Immature natural killer cell (primary cell): ENCODE results near the gene CHN1. TPM values are rescaled to one million over a fixed set of nuclear protein-coding genes. Genes with fewer than 3 reads are reported as not detected.

ENCODE experiments used
- DNase-seq, 3 donors: peaks; one replicate each; pipeline ENCODE4 v3.0.0; 2022; ENCODE audit warnings: mixed read lengths in 1 of 3
- H3K27ac Mint-ChIP-seq, 6 donors: one replicate each; pipeline ENCODE4 v1.8.0; 2020; ENCODE audit warnings: mixed read lengths in 6 of 6, mild to moderate bottlenecking in 5 of 6, inconsistent platforms in 4 of 6, moderate library complexity in 3 of 6
- H3K27me3 Mint-ChIP-seq, 3 donors: one replicate each; pipeline ENCODE4 v1.8.0; 2020 to 2021; ENCODE audit warnings: low read depth in 3 of 3, mild to moderate bottlenecking in 3 of 3, mixed read lengths in 3 of 3, moderate library complexity in 3 of 3, inconsistent platforms in 1 of 3
- H3K36me3 Mint-ChIP-seq, 3 donors: one replicate each; pipeline ENCODE4 v1.8.0; 2020; ENCODE audit warnings: mixed read lengths in 3 of 3, inconsistent platforms in 2 of 3, mild to moderate bottlenecking in 2 of 3
- H3K4me1 Mint-ChIP-seq, 2 donors: one replicate each; pipeline ENCODE4 v1.8.0; 2020; ENCODE audit warnings: inconsistent platforms in 2 of 2, mild to moderate bottlenecking in 2 of 2, mixed read lengths in 2 of 2, moderate library complexity in 1 of 2
- H3K4me3 Mint-ChIP-seq, 5 donors: one replicate each; pipeline ENCODE4 v1.8.0; 2020; ENCODE audit warnings: mild to moderate bottlenecking in 5 of 5, mixed read lengths in 5 of 5, inconsistent platforms in 3 of 5, moderate library complexity in 3 of 5
- H3K9me3 Mint-ChIP-seq, 6 donors: one replicate each; pipeline ENCODE4 v1.8.0; 2020; ENCODE audit warnings: mild to moderate bottlenecking in 6 of 6, mixed read lengths in 6 of 6, inconsistent platforms in 4 of 6, moderate library complexity in 3 of 6
- polyA plus RNA-seq, 3 donors: library from polyadenylated mRNA; unstranded; fragments of 300-500 nt; fragmentation: Illumina TruSeq; gene quantifications; one replicate each; pipeline ENCODE4 v1.2.3, GENCODE V29; 2021

Gene CHN1
- under 1 TPM in 2 of 3 donors, not detected in 1; 0.11 to 0.69 TPM for polyA plus RNA-seq

DNA sequence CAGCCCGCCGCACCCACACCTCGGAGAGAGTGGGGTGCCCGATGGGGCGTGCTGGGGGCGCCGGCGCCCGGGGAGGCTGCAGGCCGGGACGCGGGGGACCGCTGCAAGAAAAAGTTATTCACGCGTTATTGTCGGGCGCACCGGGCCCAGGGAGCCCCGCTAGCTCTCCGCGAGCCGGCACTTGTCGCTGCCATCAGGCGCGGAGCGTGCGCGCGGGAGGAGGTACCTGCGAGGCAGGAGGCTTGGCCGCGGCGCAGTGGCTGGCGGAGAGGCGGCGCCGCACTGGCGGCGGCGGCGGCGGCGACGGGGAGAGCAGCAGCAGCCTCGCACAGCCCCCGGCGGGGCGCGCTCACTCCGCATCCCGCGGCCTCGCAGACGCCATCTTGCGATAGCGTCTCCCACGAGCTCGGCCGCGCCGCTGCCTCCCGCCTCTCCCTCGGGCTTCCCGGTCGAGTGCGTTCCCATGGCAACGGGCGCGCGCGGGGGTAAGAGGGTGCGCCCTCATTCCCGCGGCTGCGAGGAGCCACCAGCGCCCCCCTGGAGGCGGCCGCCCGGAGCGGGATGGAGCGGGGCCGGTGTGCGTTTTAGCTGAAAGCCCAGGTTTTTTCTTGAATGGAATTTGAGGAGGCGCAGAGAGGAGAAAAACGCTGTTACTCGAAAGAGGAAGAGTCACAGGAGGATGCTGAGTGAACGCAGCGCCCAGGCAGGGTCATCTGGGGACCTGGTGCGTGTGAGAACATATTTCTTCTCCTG is at the start of gene CHN1:
Gene CHN1, minus strand, starts transcription at position 402 of the 753 bp plus-strand sequence. CDS start 469 bp downstream, outside the sequence.
- peaks cover 0 to 4% (median 0%) of the 10 kb centered on the region in 3 donors for H3K36me3 Mint-ChIP-seq
- no peaks in the 10 kb centered on the region for H3K9me3 Mint-ChIP-seq
- no peak within 1 kb of the TSS for H3K27ac Mint-ChIP-seq
- DNase-seq = peak; percentile 14 to 26 (median 22)
- H3K4me1 Mint-ChIP-seq = peaks cover 4 to 8% of the 10 kb centered on the region in 2 donors
- H3K27me3 Mint-ChIP-seq = peaks cover 15 to 30% (median 20%) of the 10 kb centered on the region in 3 donors
- peak within 1 kb of the TSS; percentile 63 to 82 (median 82) for H3K4me3 Mint-ChIP-seq

- no peak for DNase-seq
- no peaks in the 10 kb centered on the region for H3K4me1 Mint-ChIP-seq
- peaks cover 16 to 31% (median 21%) of the 10 kb centered on the region in 3 donors for H3K36me3 Mint-ChIP-seq
- no peak overlapping the region for H3K27ac Mint-ChIP-seq
- H3K9me3 Mint-ChIP-seq = peaks cover 0 to 1% (median 0%) of the 10 kb centered on the region in 6 donors
- H3K4me3 Mint-ChIP-seq = no peak overlapping the region
- H3K27me3 Mint-ChIP-seq = no peaks in the 10 kb centered on the region
These were observed 49.2 kb upstream of the CHN1 start for GRCh38 chr2:175054340-175054739.

- no peaks in the 10 kb centered on the region for H3K4me1 Mint-ChIP-seq
- no peak overlapping the region for H3K27ac Mint-ChIP-seq
- H3K36me3 Mint-ChIP-seq = peaks cover 11 to 30% (median 12%) of the 10 kb centered on the region in 3 donors
- H3K27me3 Mint-ChIP-seq = no peaks in the 10 kb centered on the region
- DNase-seq = no peak
- H3K4me3 Mint-ChIP-seq = no peak overlapping the region
- peaks cover 0 to 1% (median 0%) of the 10 kb centered on the region in 6 donors for H3K9me3 Mint-ChIP-seq
These were observed 44.5 kb upstream of the CHN1 start for GRCh38 chr2:175049661-175050060.

DNA sequence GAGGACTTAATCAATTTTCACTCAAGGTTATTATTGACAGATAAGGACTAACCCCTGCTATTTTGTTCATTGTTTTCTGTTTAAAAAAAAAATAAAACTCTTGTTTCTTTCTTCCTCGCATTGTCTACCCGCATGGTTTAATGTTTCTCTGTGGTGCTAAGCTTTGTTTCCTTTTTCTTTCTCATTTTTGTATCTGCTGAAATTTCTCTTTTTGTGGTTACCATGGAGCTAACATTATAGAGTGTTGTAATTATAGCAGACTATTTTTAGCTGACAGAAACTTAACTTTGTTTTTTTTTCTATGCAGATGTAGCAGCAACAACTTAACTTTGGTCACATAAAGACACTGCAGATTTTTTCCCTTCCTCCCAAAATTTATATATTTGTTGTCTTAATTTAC is 43.1 kb upstream of the CHN1 start:
- Mint-ChIP-seq H3K27ac (no peak overlapping the region), H3K36me3 (peaks cover 11 to 30% (median 12%) of the 10 kb centered on the region in 3 donors), H3K4me3 (no peak overlapping the region), H3K9me3 (peaks cover 0 to 1% (median 0%) of the 10 kb centered on the region in 6 donors), H3K4me1 (no peaks in the 10 kb centered on the region), H3K27me3 (no peaks in the 10 kb centered on the region)
- no peak for DNase-seq

DNA sequence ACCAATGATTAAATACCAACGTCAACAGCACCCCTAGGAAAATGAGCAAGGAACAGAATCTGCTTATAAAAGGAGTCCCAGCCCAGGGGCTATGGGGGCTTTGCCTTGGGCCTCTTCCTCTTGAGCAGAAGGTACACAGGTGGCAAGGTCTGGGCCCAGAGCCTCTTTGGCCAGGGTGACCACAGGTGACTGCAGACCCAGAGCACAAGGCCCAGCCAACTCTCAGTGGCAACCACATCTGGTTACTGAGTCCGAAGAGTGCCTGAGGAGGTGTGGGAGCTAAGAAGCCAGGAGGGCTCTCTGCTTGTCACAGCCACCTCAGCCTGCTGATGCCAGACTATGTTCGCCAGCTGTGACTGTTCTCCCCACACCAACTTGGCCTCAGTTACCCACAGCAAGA is 34.3 kb upstream of the CHN1 start:
- Mint-ChIP-seq H3K36me3 (no peaks in the 10 kb centered on the region), H3K4me3 (no peak overlapping the region), H3K27ac (no peak overlapping the region), H3K9me3 (no peaks in the 10 kb centered on the region), H3K4me1 (peaks cover 3 to 6% of the 10 kb centered on the region in 2 donors), H3K27me3 (peaks cover 0 to 3% (median 2%) of the 10 kb centered on the region in 3 donors)
- DNase-seq = no peak

GRCh38 chr2:175039031-175039430 is 33.9 kb upstream of the CHN1 start:
- no peak for DNase-seq
- H3K27ac Mint-ChIP-seq = no peak overlapping the region
- H3K36me3 Mint-ChIP-seq = no peaks in the 10 kb centered on the region
- H3K27me3 Mint-ChIP-seq = peaks cover 0 to 4% (median 3%) of the 10 kb centered on the region in 3 donors
- no peak overlapping the region for H3K4me3 Mint-ChIP-seq
- peaks cover 3 to 6% of the 10 kb centered on the region in 2 donors for H3K4me1 Mint-ChIP-seq
- H3K9me3 Mint-ChIP-seq = no peaks in the 10 kb centered on the region

DNA sequence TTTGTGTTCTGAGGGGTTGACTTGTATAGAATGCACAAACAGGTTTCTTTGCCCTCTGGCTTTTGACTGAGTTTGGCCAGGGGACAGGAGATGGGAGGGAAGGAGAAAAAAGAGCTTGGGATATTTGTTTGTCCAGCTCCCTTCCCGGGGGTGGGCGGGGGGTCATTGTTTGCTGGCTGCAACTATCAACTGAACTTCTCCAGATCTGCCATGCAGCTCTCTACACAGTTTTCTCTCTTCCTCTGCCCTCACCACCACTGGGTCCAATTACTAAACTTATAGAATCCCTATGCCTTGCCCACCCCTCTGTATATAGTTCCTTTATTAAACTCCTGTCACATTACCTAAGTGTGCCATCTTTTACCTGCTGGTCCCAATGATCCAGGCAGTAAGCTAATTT is 32.8 kb upstream of the CHN1 start:
- Mint-ChIP-seq H3K27me3 (peaks cover 0 to 4% (median 3%) of the 10 kb centered on the region in 3 donors), H3K4me3 (no peak overlapping the region), H3K4me1 (peaks cover 3 to 6% of the 10 kb centered on the region in 2 donors), H3K9me3 (no peaks in the 10 kb centered on the region), H3K27ac (no peak overlapping the region), H3K36me3 (no peaks in the 10 kb centered on the region)
- no peak for DNase-seq

- Mint-ChIP-seq H3K27ac (peak overlapping the region in 1 of 6 donors; percentile 64), H3K4me1 (peaks cover 3 to 6% of the 10 kb centered on the region in 2 donors), H3K36me3 (no peaks in the 10 kb centered on the region), H3K27me3 (peaks cover 2 to 5% (median 4%) of the 10 kb centered on the region in 3 donors), H3K4me3 (peak overlapping the region in 3 of 5 donors; percentile 58 to 77 (median 65)), H3K9me3 (no peaks in the 10 kb centered on the region)
- peak; percentile 1 to 23 (median 6) for DNase-seq
These were observed 31.4 kb upstream of the CHN1 start for GRCh38 chr2:175036582-175037018.

GRCh38 chr2:175035806-175036205 is 30.6 kb upstream of the CHN1 start:
- Mint-ChIP-seq H3K4me1 (peaks cover 3 to 6% of the 10 kb centered on the region in 2 donors), H3K4me3 (no peak overlapping the region), H3K27me3 (peaks cover 2 to 4% (median 2%) of the 10 kb centered on the region in 3 donors), H3K9me3 (no peaks in the 10 kb centered on the region), H3K27ac (no peak overlapping the region), H3K36me3 (no peaks in the 10 kb centered on the region)
- no peak for DNase-seq

DNA sequence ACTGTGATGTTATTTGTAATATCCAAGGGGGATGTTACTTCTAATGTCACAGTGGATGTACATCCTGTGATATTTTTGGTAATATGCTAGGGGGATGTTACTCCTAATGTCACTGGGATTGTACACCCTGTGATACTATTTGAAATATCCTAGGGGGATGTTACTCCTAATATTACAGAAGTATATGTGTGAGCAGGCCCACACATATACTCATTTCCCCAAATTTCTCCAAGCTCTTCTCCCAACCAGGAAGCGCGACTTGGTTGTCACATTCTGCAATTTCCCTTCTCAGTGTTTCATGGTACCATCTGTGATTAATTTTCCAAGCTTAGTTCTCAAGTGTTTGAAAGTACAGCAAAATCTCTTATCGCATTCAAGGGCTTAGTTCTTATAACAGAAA is 29.5 kb upstream of the CHN1 start:
- Mint-ChIP-seq H3K27ac (no peak overlapping the region), H3K9me3 (no peaks in the 10 kb centered on the region), H3K27me3 (peaks cover 2 to 4% (median 2%) of the 10 kb centered on the region in 3 donors), H3K36me3 (no peaks in the 10 kb centered on the region), H3K4me1 (peaks cover 3 to 6% of the 10 kb centered on the region in 2 donors), H3K4me3 (no peak overlapping the region)
- no peak for DNase-seq

DNA sequence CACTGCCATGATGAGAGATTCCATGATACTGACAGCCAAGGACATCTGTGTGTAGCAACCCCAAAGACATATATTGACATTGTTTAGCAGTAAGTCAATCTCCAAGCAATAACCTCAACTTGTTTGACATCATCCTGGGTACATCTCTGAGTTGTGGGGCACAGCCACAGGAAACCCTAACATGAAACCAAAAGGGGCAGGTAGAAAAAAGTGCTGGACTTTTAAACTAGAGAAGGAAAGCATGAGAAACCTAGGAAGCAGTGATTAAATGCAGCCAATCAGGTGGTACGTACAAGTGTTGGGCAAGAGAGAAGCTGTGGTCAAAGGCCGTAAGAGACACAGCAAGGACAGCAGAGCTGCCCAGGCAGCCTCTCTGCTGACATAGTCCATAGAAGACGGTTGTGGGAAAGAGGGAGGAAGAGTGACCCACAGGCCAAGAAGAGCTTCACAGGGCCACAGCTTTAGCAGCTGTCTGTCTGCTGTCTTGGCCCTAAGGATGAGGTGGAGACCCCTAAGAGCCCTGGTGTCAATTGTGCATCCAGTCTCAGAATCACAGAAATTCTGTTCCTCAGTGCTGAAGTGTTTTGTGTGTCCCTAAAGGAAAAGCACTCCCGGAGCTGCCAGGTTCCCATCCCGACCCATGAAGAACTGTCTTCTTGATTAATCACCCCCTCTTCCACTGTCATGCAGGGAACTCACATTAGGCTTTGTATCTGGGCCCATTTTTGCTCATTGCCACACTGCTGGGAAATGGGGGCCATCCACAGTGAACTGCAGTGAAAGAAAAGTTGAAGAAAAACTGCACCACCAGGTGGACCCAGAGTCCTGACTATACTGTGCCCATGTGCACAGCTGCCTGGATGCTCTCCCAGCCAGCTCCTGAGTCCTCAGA is 25.4 kb upstream of the CHN1 start:
- Mint-ChIP-seq H3K4me1 (no peaks in the 10 kb centered on the region), H3K9me3 (peaks cover 0 to 3% (median 0%) of the 10 kb centered on the region in 6 donors), H3K27me3 (peaks cover 2 to 6% (median 3%) of the 10 kb centered on the region in 3 donors), H3K4me3 (no peak overlapping the region), H3K36me3 (peaks cover 0 to 7% (median 3%) of the 10 kb centered on the region in 3 donors), H3K27ac (no peak overlapping the region)
- no peak for DNase-seq

GRCh38 chr2:175027755-175028154 is 22.6 kb upstream of the CHN1 start:
- H3K4me3 Mint-ChIP-seq = no peak overlapping the region
- peaks cover 0 to 7% (median 3%) of the 10 kb centered on the region in 3 donors for H3K36me3 Mint-ChIP-seq
- peaks cover 0 to 3% (median 0%) of the 10 kb centered on the region in 6 donors for H3K9me3 Mint-ChIP-seq
- H3K4me1 Mint-ChIP-seq = no peaks in the 10 kb centered on the region
- peaks cover 0 to 8% (median 2%) of the 10 kb centered on the region in 3 donors for H3K27me3 Mint-ChIP-seq
- DNase-seq = no peak
- H3K27ac Mint-ChIP-seq = no peak overlapping the region

DNA sequence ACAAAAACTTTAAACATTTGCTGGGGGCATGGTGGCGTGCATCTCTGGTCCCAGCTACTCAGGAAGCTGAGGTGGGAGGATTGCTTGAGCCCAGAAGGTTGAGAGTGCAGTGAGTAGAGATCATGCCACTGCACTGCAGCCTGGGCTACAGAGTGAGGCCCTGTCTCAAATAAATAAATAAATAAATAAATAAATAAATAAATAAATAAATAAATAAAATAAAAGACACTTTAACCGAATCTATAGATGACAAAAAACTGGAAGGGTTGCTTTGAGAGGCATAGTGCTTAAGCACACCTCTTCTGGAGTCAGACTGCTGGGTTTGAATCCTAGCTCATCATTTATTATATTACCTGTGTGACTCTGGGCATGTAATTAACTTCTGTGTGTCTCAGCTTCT is 21.2 kb upstream of the CHN1 start:
- H3K4me3 Mint-ChIP-seq = no peak overlapping the region
- H3K27me3 Mint-ChIP-seq = peaks cover 0 to 6% (median 0%) of the 10 kb centered on the region in 3 donors
- peaks cover 0 to 7% (median 3%) of the 10 kb centered on the region in 3 donors for H3K36me3 Mint-ChIP-seq
- DNase-seq = no peak
- H3K4me1 Mint-ChIP-seq = no peaks in the 10 kb centered on the region
- no peak overlapping the region for H3K27ac Mint-ChIP-seq
- peaks cover 0 to 3% (median 0%) of the 10 kb centered on the region in 6 donors for H3K9me3 Mint-ChIP-seq
